ENCODE results near the gene ADCYAP1R1. TPM values are rescaled to one million over a fixed set of nuclear protein-coding genes. Genes with fewer than 3 reads are reported as not detected.

The ADCYAP1R1 gene
- not detected in 2 replicates for total RNA-seq

DNA sequence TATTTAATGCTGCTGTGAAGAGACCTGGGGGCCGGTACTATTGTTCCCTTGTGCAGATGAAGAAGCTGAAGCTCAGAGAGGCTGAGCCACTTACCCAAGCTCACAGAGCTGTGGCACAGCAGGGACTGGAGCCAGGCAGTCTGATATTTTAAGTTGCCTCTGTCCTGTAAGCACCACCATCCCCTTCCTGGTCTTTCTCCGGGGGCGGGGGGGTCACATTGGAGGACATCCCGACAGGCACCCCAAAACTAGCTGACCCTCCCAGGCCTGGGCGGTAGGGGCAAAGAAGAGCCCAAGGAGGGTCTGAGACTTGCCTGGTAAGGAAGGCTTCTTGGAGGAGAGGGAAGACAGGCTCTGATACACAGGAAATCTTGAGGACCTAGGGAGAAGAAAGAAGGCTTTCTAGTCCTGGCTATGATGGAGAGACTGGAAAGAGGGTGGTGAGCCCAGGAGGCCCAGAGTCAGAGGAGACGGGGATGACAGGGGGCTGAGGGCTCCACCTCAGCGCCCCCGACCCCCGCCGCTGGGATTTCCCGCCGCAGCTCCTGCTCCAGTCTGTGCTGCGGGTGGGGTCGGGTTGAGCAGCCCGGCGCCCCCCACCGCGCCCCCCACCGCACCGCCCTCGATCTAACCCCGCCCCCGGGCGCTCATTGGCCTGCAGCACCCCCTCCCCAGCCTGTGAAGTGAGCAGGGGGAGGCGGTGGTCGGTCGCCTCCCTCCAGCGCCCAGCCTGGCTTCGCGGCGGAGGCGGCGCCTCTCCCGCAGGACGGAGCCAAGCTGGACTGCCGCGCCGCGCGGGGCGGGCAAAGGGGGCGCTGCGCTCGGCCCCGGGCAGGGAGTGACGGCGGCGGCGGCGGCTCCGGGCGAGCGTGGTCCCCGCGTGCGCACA is at the start of gene ADCYAP1R1:
TSS of gene ADCYAP1R1 (plus strand) at position 711 of the 889 bp plus-strand sequence. CDS start 10,957 bp downstream, outside the sequence.
- DNase-seq, result no peak
- Mint-ChIP-seq H3K27me3 (peaks cover 35% of the 10 kb centered on the region), H3K4me1 (no peaks in the 10 kb centered on the region), H3K36me3 (ENCODE audit: low read depth) (no peaks in the 10 kb centered on the region), H3K9me3 (no peaks in the 10 kb centered on the region), H3K4me3 (no peak within 1 kb of the TSS), H3K27ac (no peak within 1 kb of the TSS)
- ChIA-PET POLR2A (no interaction called here), CTCF (no interaction called here)
- ATAC-seq (ENCODE audit: low read depth), result no peak
- TF ChIP-seq, protein P1, sequence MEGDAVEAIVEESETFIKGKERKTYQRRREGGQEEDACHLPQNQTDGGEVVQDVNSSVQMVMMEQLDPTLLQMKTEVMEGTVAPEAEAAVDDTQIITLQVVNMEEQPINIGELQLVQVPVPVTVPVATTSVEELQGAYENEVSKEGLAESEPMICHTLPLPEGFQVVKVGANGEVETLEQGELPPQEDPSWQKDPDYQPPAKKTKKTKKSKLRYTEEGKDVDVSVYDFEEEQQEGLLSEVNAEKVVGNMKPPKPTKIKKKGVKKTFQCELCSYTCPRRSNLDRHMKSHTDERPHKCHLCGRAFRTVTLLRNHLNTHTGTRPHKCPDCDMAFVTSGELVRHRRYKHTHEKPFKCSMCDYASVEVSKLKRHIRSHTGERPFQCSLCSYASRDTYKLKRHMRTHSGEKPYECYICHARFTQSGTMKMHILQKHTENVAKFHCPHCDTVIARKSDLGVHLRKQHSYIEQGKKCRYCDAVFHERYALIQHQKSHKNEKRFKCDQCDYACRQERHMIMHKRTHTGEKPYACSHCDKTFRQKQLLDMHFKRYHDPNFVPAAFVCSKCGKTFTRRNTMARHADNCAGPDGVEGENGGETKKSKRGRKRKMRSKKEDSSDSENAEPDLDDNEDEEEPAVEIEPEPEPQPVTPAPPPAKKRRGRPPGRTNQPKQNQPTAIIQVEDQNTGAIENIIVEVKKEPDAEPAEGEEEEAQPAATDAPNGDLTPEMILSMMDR (IDR thresholded peaks at IDR 0.05), result no peak
- intact Hi-C loops (cut with micrococcal nuclease), result no loop called here

- POLR2A ChIA-PET, result no interaction called here
- intact Hi-C loops (cut with micrococcal nuclease), result no loop called here
- ATAC-seq (ENCODE audit: low read depth), result no peak
- DNase-seq, result no peak
- H3K4me3 Mint-ChIP-seq, result no peak overlapping the region
- H3K27me3 Mint-ChIP-seq, result no peaks in the 10 kb centered on the region
- H3K4me1 Mint-ChIP-seq, result no peaks in the 10 kb centered on the region
- no peaks in the 10 kb centered on the region for H3K36me3 Mint-ChIP-seq (ENCODE audit: low read depth)
- no peak overlapping the region for H3K27ac Mint-ChIP-seq
- TF ChIP-seq, protein P1 (IDR thresholded peaks at IDR 0.05), result no peak
- H3K9me3 Mint-ChIP-seq, result no peaks in the 10 kb centered on the region
- CTCF ChIA-PET, result no interaction called here
Observed at GRCh38 chr7:31003097-31003496, 49.0 kb upstream of the ADCYAP1R1 start.

DNA sequence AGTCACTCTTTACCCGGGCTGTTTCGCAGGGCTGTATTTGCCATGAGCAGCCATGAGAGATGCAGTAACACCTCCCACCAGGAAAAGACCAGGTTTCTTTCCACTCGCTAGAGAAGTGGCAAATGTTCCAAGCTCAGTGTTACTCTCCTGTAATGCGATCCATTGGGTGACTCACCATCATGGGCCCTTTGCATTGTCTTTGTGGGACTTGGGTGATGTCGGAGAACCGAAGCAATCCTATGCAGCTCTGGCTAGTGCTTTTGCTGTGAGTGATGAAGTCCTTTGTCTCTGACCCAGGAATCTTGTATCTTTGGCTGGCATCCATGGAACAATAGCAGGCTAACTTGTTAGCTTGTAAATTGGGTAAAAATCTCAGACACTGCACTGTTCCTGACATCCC is 48.4 kb upstream of the ADCYAP1R1 start:
- Mint-ChIP-seq H3K36me3 (ENCODE audit: low read depth) (no peaks in the 10 kb centered on the region), H3K4me3 (no peak overlapping the region), H3K27ac (no peak overlapping the region), H3K9me3 (no peaks in the 10 kb centered on the region), H3K4me1 (no peaks in the 10 kb centered on the region), H3K27me3 (peaks cover 2% of the 10 kb centered on the region)
- ChIA-PET CTCF (no interaction called here), POLR2A (no interaction called here)
- intact Hi-C loops (cut with micrococcal nuclease), result no loop called here
- TF ChIP-seq, protein P1 (IDR thresholded peaks at IDR 0.05), result no peak
- no peak for DNase-seq
- no peak for ATAC-seq (ENCODE audit: low read depth)

GRCh38 chr7:31004393-31004792 is 47.7 kb upstream of the ADCYAP1R1 start:
- ChIA-PET CTCF (no interaction called here), POLR2A (no interaction called here)
- Mint-ChIP-seq H3K27me3 (peaks cover 2% of the 10 kb centered on the region), H3K36me3 (ENCODE audit: low read depth) (no peaks in the 10 kb centered on the region), H3K9me3 (no peaks in the 10 kb centered on the region), H3K4me3 (no peak overlapping the region), H3K27ac (no peak overlapping the region), H3K4me1 (no peaks in the 10 kb centered on the region)
- TF ChIP-seq, protein P1 (IDR thresholded peaks at IDR 0.05), result no peak
- DNase-seq, result no peak
- ATAC-seq (ENCODE audit: low read depth), result no peak
- intact Hi-C loops (cut with micrococcal nuclease), result no loop called here

- ChIA-PET POLR2A (no interaction called here), CTCF (no interaction called here)
- no peak overlapping the region for H3K4me3 Mint-ChIP-seq
- H3K36me3 Mint-ChIP-seq (ENCODE audit: low read depth), result no peaks in the 10 kb centered on the region
- DNase-seq, result no peak
- H3K4me1 Mint-ChIP-seq, result no peaks in the 10 kb centered on the region
- TF ChIP-seq, protein P1 (IDR thresholded peaks at IDR 0.05), result no peak
- peaks cover 4% of the 10 kb centered on the region for H3K27me3 Mint-ChIP-seq
- intact Hi-C loops (cut with micrococcal nuclease), result no loop called here
- no peak for ATAC-seq (ENCODE audit: low read depth)
- H3K9me3 Mint-ChIP-seq, result peaks cover 2% of the 10 kb centered on the region
- no peak overlapping the region for H3K27ac Mint-ChIP-seq
Observed at GRCh38 chr7:31006857-31007256, 45.3 kb upstream of the ADCYAP1R1 start.
